Measurements from ENCODE around the gene OSCP1.
A peak's percentile ranks its signal among the peaks of the same experiment; 100 is the strongest.

OSCP1 gene

GRCh38 chr1:36380782-36381181, 69.5 kb downstream of the OSCP1 start:
- DNase-seq: no peak

GRCh38 chr1:36380143-36380619, 70.1 kb downstream of the OSCP1 start:
- no peak for DNase-seq

DNA sequence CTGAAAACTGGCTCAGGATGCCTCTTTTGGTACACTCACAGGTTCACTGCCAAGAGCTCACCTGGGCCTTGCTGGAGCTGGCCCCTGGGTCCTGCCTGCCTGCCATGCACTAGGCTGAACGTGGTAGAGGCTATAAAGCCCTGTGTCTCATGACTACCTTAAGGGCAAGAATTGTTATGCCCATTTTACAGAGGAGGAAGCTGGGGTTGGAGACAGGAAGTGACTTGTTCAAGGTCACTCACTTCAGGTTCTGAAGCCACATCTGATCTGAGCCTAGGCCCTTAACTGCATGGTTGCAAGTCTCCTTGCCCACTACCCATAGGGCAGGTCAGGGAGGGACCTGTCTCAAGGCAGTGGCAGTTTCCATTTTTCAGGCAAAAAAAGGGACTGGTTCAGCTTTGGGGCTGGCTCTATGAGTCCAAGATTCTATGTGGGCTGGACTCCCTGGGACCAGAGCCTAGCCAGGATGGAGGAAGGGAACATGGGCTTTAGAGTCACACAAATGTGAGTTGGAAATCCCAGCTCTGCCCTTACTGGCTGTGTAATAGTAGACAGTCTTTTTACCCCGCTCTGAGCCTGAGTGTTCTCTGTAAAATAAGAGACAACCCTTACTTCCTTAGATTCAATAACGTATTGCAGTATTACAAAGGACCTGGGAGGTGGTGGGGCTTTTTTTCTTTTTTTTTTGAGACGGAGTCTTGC, 72.3 kb downstream of the OSCP1 start:
- no peak for DNase-seq

DNA sequence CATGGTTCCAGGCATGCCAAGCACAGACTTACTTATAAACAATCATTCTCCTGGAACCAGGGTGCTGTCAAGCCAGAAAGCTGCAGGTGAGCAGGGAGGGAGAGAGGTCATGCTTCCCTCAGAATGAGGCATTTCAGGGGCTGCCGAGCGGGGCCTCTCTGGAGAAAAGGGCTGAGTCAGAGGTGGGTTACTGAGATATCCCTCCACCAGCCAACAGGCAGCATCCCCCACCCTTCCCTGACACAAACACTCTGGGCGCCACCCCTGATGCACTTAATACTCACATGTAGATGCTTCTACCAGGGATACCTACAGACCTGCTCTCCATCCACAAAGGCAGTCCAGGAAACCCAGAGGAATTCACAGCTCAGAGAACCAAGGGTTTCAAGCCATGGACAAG, 77.6 kb downstream of the OSCP1 start:
- DNase-seq: no peak

DNA sequence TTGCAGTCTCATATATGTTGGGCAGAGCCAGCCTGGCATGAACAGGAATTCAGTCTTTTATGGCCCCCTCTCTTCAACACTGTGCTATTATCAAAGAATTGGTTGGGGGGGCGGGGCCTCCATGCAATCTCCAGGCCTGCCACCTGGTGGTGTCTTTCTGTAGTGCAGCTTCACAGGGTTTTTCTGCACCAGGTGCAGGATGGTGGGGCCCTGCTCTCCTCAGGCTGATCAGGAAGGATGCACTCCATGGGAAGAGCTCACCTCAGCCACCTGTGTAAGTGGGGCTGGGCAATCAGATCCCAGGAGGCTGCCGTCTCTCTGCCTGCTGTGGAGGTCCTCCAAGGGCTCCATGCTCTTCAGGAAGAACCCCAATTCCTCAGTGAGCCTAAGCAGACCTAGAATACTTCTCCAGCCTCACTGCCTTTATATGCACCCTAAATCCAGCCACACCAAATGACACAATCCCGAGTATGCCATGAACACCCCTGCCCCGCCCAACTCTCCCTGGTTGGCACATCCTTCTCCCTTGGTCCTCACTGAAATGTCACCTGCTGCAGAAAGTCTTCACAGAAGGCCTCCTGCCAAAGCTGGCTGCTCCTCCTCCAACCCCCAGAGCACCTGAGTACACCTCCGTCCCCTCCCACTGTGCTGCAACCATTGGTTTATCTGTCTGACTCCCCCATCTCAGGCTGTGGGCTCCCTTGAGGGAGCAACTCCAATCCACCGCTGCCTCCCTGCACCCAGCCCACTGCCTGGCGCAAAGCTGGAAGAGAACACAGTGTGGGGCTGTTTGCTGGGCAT, 81.0 kb downstream of the OSCP1 start:
- peak; percentile 69 to 82 (median 76) for DNase-seq
